ENCODE data around the gene SMCO3.
A peak's percentile ranks its signal among the peaks of the same experiment; 100 is the strongest.

SMCO3 gene

GRCh38 chr12:14827043-14827442, 13.1 kb upstream of the SMCO3 start:
- H3K27me3 ChIP-seq (ENCODE audit: control insufficient read depth, insufficient read depth, low read length): no peaks in the 10 kb centered on the region
- no peaks in the 10 kb centered on the region for H3K9me3 ChIP-seq (ENCODE audit: control insufficient read depth, insufficient read depth, low read length)
- H3K27ac ChIP-seq (ENCODE audit: low read depth, low read length): no peak overlapping the region
- no peak overlapping the region for H3K9ac ChIP-seq (ENCODE audit: low read depth, low read length)
- no peaks in the 10 kb centered on the region for H3K4me1 ChIP-seq (ENCODE audit: control insufficient read depth, insufficient read depth, low read length)
- no peaks in the 10 kb centered on the region for H3K36me3 ChIP-seq (ENCODE audit: control insufficient read depth, insufficient read depth, low read length)
- H3K4me3 ChIP-seq (ENCODE audit: low read depth, low read length): no peak overlapping the region

GRCh38 chr12:14826491-14826890, 12.5 kb upstream of the SMCO3 start:
- Histone ChIP-seq H3K4me3 (ENCODE audit: low read depth, low read length) (no peak overlapping the region), H3K36me3 (ENCODE audit: control insufficient read depth, insufficient read depth, low read length) (no peaks in the 10 kb centered on the region), H3K9me3 (ENCODE audit: control insufficient read depth, insufficient read depth, low read length) (no peaks in the 10 kb centered on the region), H3K27ac (ENCODE audit: low read depth, low read length) (no peak overlapping the region), H3K4me1 (ENCODE audit: control insufficient read depth, insufficient read depth, low read length) (no peaks in the 10 kb centered on the region), H3K27me3 (ENCODE audit: control insufficient read depth, insufficient read depth, low read length) (no peaks in the 10 kb centered on the region), H3K9ac (ENCODE audit: low read depth, low read length) (no peak overlapping the region)

GRCh38 chr12:14825256-14825655, 11.3 kb upstream of the SMCO3 start:
- no peaks in the 10 kb centered on the region for H3K27me3 ChIP-seq (ENCODE audit: control insufficient read depth, insufficient read depth, low read length)
- H3K4me3 ChIP-seq (ENCODE audit: low read depth, low read length): no peak overlapping the region
- no peaks in the 10 kb centered on the region for H3K9me3 ChIP-seq (ENCODE audit: control insufficient read depth, insufficient read depth, low read length)
- no peaks in the 10 kb centered on the region for H3K36me3 ChIP-seq (ENCODE audit: control insufficient read depth, insufficient read depth, low read length)
- H3K27ac ChIP-seq (ENCODE audit: low read depth, low read length): no peak overlapping the region
- no peaks in the 10 kb centered on the region for H3K4me1 ChIP-seq (ENCODE audit: control insufficient read depth, insufficient read depth, low read length)
- no peak overlapping the region for H3K9ac ChIP-seq (ENCODE audit: low read depth, low read length)

- no peaks in the 10 kb centered on the region for H3K4me1 ChIP-seq (ENCODE audit: control insufficient read depth, insufficient read depth, low read length)
- no peak overlapping the region for H3K27ac ChIP-seq (ENCODE audit: low read depth, low read length)
Observed at GRCh38 chr12:14824012-14824634, 10.1 kb upstream of the SMCO3 start.

GRCh38 chr12:14811486-14811885, 2.5 kb downstream of the SMCO3 start:
- no peak overlapping the region for H3K9ac ChIP-seq (ENCODE audit: low read depth, low read length)
- no peaks in the 10 kb centered on the region for H3K36me3 ChIP-seq (ENCODE audit: control insufficient read depth, insufficient read depth, low read length)
- no peak overlapping the region for H3K27ac ChIP-seq (ENCODE audit: low read depth, low read length)
- no peaks in the 10 kb centered on the region for H3K9me3 ChIP-seq (ENCODE audit: control insufficient read depth, insufficient read depth, low read length)
- no peaks in the 10 kb centered on the region for H3K27me3 ChIP-seq (ENCODE audit: control insufficient read depth, insufficient read depth, low read length)
- no peak overlapping the region for H3K4me3 ChIP-seq (ENCODE audit: low read depth, low read length)
- H3K4me1 ChIP-seq (ENCODE audit: control insufficient read depth, insufficient read depth, low read length): no peaks in the 10 kb centered on the region

More at GRCh38 chr12:14824012-14824634, 10.1 kb upstream of the SMCO3 start:
- Histone ChIP-seq H3K27me3 (ENCODE audit: control insufficient read depth, insufficient read depth, low read length) (no peaks in the 10 kb centered on the region), H3K36me3 (ENCODE audit: control insufficient read depth, insufficient read depth, low read length) (no peaks in the 10 kb centered on the region), H3K9ac (ENCODE audit: low read depth, low read length) (no peak overlapping the region), H3K4me3 (ENCODE audit: low read depth, low read length) (no peak overlapping the region), H3K9me3 (ENCODE audit: control insufficient read depth, insufficient read depth, low read length) (no peaks in the 10 kb centered on the region)

- no peak overlapping the region for H3K27ac ChIP-seq (ENCODE audit: low read depth, low read length)
- no peak overlapping the region for H3K9ac ChIP-seq (ENCODE audit: low read depth, low read length)
- no peaks in the 10 kb centered on the region for H3K36me3 ChIP-seq (ENCODE audit: control insufficient read depth, insufficient read depth, low read length)
- H3K4me3 ChIP-seq (ENCODE audit: low read depth, low read length): no peak overlapping the region
- no peaks in the 10 kb centered on the region for H3K9me3 ChIP-seq (ENCODE audit: control insufficient read depth, insufficient read depth, low read length)
- H3K4me1 ChIP-seq (ENCODE audit: control insufficient read depth, insufficient read depth, low read length): no peaks in the 10 kb centered on the region
- H3K27me3 ChIP-seq (ENCODE audit: control insufficient read depth, insufficient read depth, low read length): no peaks in the 10 kb centered on the region
Observed at GRCh38 chr12:14810953-14811483, 3.0 kb downstream of the SMCO3 start.

GRCh38 chr12:14810167-14810952, 3.6 kb downstream of the SMCO3 start:
- H3K9me3 ChIP-seq (ENCODE audit: control insufficient read depth, insufficient read depth, low read length): no peaks in the 10 kb centered on the region
- no peak overlapping the region for H3K9ac ChIP-seq (ENCODE audit: low read depth, low read length)
- H3K27me3 ChIP-seq (ENCODE audit: control insufficient read depth, insufficient read depth, low read length): no peaks in the 10 kb centered on the region

GRCh38 chr12:14803830-14804160, 10.2 kb downstream of the SMCO3 start:
- Histone ChIP-seq H3K27ac (ENCODE audit: low read depth, low read length) (peak overlapping the region; percentile 81), H3K36me3 (ENCODE audit: control insufficient read depth, insufficient read depth, low read length) (peaks cover 23% of the 10 kb centered on the region), H3K4me1 (ENCODE audit: control insufficient read depth, insufficient read depth, low read length) (peaks cover 12% of the 10 kb centered on the region), H3K9me3 (ENCODE audit: control insufficient read depth, insufficient read depth, low read length) (no peaks in the 10 kb centered on the region), H3K27me3 (ENCODE audit: control insufficient read depth, insufficient read depth, low read length) (no peaks in the 10 kb centered on the region), H3K4me3 (ENCODE audit: low read depth, low read length) (peak overlapping the region; percentile 85), H3K9ac (ENCODE audit: low read depth, low read length) (peak overlapping the region; percentile 64)

More at GRCh38 chr12:14810167-14810952, 3.6 kb downstream of the SMCO3 start:
- Histone ChIP-seq H3K4me3 (ENCODE audit: low read depth, low read length) (no peak overlapping the region), H3K36me3 (ENCODE audit: control insufficient read depth, insufficient read depth, low read length) (no peaks in the 10 kb centered on the region), H3K4me1 (ENCODE audit: control insufficient read depth, insufficient read depth, low read length) (no peaks in the 10 kb centered on the region), H3K27ac (ENCODE audit: low read depth, low read length) (no peak overlapping the region)

GRCh38 chr12:14803011-14803829, 10.8 kb downstream of the SMCO3 start, which contains the start of the genes C12orf60 and WBP11:
C12orf60 (plus strand) TSS chr12:14803670; CDS start chr12:14822936, 19,266 bp downstream.
WBP11 (minus strand) TSS chr12:14803478; CDS start chr12:14801383, 2,095 bp downstream.
- peak within 1 kb of the TSS; percentile 88 for H3K9ac ChIP-seq (ENCODE audit: low read depth, low read length)
- peaks cover 12% of the 10 kb centered on the region for H3K4me1 ChIP-seq (ENCODE audit: control insufficient read depth, insufficient read depth, low read length)
- peaks cover 29% of the 10 kb centered on the region for H3K36me3 ChIP-seq (ENCODE audit: control insufficient read depth, insufficient read depth, low read length)
- H3K9me3 ChIP-seq (ENCODE audit: control insufficient read depth, insufficient read depth, low read length): no peaks in the 10 kb centered on the region
- H3K4me3 ChIP-seq (ENCODE audit: low read depth, low read length): peak within 1 kb of the TSS; percentile 85
- peak within 1 kb of the TSS; percentile 81 for H3K27ac ChIP-seq (ENCODE audit: low read depth, low read length)
- no peaks in the 10 kb centered on the region for H3K27me3 ChIP-seq (ENCODE audit: control insufficient read depth, insufficient read depth, low read length)

- no peaks in the 10 kb centered on the region for H3K27me3 ChIP-seq (ENCODE audit: control insufficient read depth, insufficient read depth, low read length)
- H3K9me3 ChIP-seq (ENCODE audit: control insufficient read depth, insufficient read depth, low read length): no peaks in the 10 kb centered on the region
- H3K4me1 ChIP-seq (ENCODE audit: control insufficient read depth, insufficient read depth, low read length): peaks cover 12% of the 10 kb centered on the region
- H3K27ac ChIP-seq (ENCODE audit: low read depth, low read length): peak overlapping the region; percentile 78
- H3K36me3 ChIP-seq (ENCODE audit: control insufficient read depth, insufficient read depth, low read length): peaks cover 34% of the 10 kb centered on the region
- peak overlapping the region; percentile 85 for H3K4me3 ChIP-seq (ENCODE audit: low read depth, low read length)
- H3K9ac ChIP-seq (ENCODE audit: low read depth, low read length): peak overlapping the region; percentile 88
Observed at GRCh38 chr12:14802721-14803010, 11.3 kb downstream of the SMCO3 start.
